ENCODE results near the gene LARGE1. TPM values are rescaled to one million over a fixed set of nuclear protein-coding genes. Genes with fewer than 3 reads are reported as not detected.

LARGE1 gene
- total RNA-seq, 1 donor from 2014 or later: 27.4 TPM

- ATAC-seq: no peak
- no peak for DNase-seq
- no peak for TF ChIP-seq CTCF (IDR thresholded peaks at IDR 0.05)
- no peak overlapping the region for H3K4me3 ChIP-seq
- peaks cover 4% of the 10 kb centered on the region for H3K4me1 ChIP-seq
- no peaks in the 10 kb centered on the region for H3K27me3 ChIP-seq (ENCODE audit: low read depth)
- no peaks in the 10 kb centered on the region for H3K9me3 ChIP-seq
- H3K27ac ChIP-seq: no peak overlapping the region
- H3K36me3 ChIP-seq: peaks cover 7% of the 10 kb centered on the region
- intact Hi-C loops (cut with DNase I): no loop called here
These were observed 267.7 kb downstream of the LARGE1 start for GRCh38 chr22:33652615-33653014.

GRCh38 chr22:33650244-33650643, 270.0 kb downstream of the LARGE1 start:
- Histone ChIP-seq H3K4me3 (no peak overlapping the region), H3K36me3 (peaks cover 7% of the 10 kb centered on the region), H3K27ac (no peak overlapping the region), H3K27me3 (ENCODE audit: low read depth) (no peaks in the 10 kb centered on the region), H3K4me1 (no peaks in the 10 kb centered on the region), H3K9me3 (no peaks in the 10 kb centered on the region)
- DNase-seq (no peak), ATAC-seq (no peak)
- TF ChIP-seq CTCF (IDR thresholded peaks at IDR 0.05): no peak
- intact Hi-C loops (cut with DNase I): no loop called here

GRCh38 chr22:33648478-33648877, 271.8 kb downstream of the LARGE1 start:
- Histone ChIP-seq H3K27me3 (ENCODE audit: low read depth) (no peaks in the 10 kb centered on the region), H3K36me3 (peaks cover 7% of the 10 kb centered on the region), H3K4me3 (no peak overlapping the region), H3K9me3 (no peaks in the 10 kb centered on the region), H3K4me1 (no peaks in the 10 kb centered on the region), H3K27ac (no peak overlapping the region)
- ATAC-seq (no peak), DNase-seq (no peak)
- intact Hi-C loops (cut with DNase I): no loop called here
- no peak for TF ChIP-seq CTCF (IDR thresholded peaks at IDR 0.05)

- H3K27me3 ChIP-seq (ENCODE audit: low read depth): no peaks in the 10 kb centered on the region
- ATAC-seq (no peak), DNase-seq (no peak)
- intact Hi-C loops (cut with DNase I): no loop called here
- H3K9me3 ChIP-seq: no peaks in the 10 kb centered on the region
- no peak for TF ChIP-seq CTCF (IDR thresholded peaks at IDR 0.05)
- no peaks in the 10 kb centered on the region for H3K36me3 ChIP-seq
- no peaks in the 10 kb centered on the region for H3K4me1 ChIP-seq
- H3K27ac ChIP-seq: no peak overlapping the region
- no peak overlapping the region for H3K4me3 ChIP-seq
These were observed 279.4 kb downstream of the LARGE1 start for GRCh38 chr22:33640900-33641299.

GRCh38 chr22:33639588-33640254, 280.6 kb downstream of the LARGE1 start:
- Histone ChIP-seq H3K9me3 (no peaks in the 10 kb centered on the region), H3K36me3 (no peaks in the 10 kb centered on the region), H3K27me3 (ENCODE audit: low read depth) (no peaks in the 10 kb centered on the region), H3K27ac (no peak overlapping the region), H3K4me3 (no peak overlapping the region), H3K4me1 (no peaks in the 10 kb centered on the region)
- TF ChIP-seq CTCF (IDR thresholded peaks at IDR 0.05): no peak
- intact Hi-C loops (cut with DNase I): no loop called here
- ATAC-seq (no peak), DNase-seq (no peak)

Data from lower lobe of right lung (tissue), 2 donors.